H9 (cell line): ENCODE measurements around the gene IQGAP2. TPM values are rescaled to one million over a fixed set of nuclear protein-coding genes. Genes with fewer than 3 reads are reported as not detected.

ENCODE experiments used
- DNase-seq: peaks from one replicate; pipeline ENCODE4 v3.0.0-alpha.2; 2017
- H2AFZ ChIP-seq: one replicate; pipeline ENCODE4 v1.6.1; 2013; ENCODE audit warnings: mild to moderate bottlenecking, low read length, control low read depth, moderate library complexity
- H2AK5ac ChIP-seq: 2 replicates; pipeline ENCODE4 v1.6.1; 2013; ENCODE audit warnings: low read length, control low read depth, mixed read lengths; ENCODE audit not compliant: insufficient read length
- H2BK120ac ChIP-seq: one replicate; pipeline ENCODE4 v1.6.1; 2013; ENCODE audit warnings: low read depth, mild to moderate bottlenecking, low read length, control low read depth, inconsistent platforms; ENCODE audit not compliant: poor library complexity, severe bottlenecking
- H2BK12ac ChIP-seq: 2 replicates; pipeline ENCODE4 v1.6.1; 2013; ENCODE audit warnings: low read length, control low read depth, mixed read lengths, low read depth; ENCODE audit not compliant: insufficient read length
- H2BK15ac ChIP-seq: 2 replicates; pipeline ENCODE4 v1.6.1; 2013; ENCODE audit warnings: low read depth, low read length, control low read depth
- H2BK20ac ChIP-seq: one replicate; pipeline ENCODE4 v1.6.1; 2013; ENCODE audit warnings: low read depth, mild to moderate bottlenecking, low read length, control low read depth, inconsistent platforms; ENCODE audit not compliant: poor library complexity, severe bottlenecking
- H2BK5ac ChIP-seq: 2 replicates; pipeline ENCODE4 v1.6.1; 2013; ENCODE audit warnings: low read length, control low read depth, mixed read lengths; ENCODE audit not compliant: insufficient read length
- H3K14ac ChIP-seq: 2 replicates; pipeline ENCODE4 v1.6.1; 2013; ENCODE audit warnings: low read length, control low read depth; ENCODE audit not compliant: insufficient read depth
- H3K18ac ChIP-seq: 2 replicates; pipeline ENCODE4 v1.6.1; 2013; ENCODE audit warnings: low read depth, mild to moderate bottlenecking, mixed read lengths, low read length, control low read depth; ENCODE audit not compliant: insufficient read length
- H3K23ac ChIP-seq: 2 replicates; pipeline ENCODE4 v1.6.1; 2013; ENCODE audit warnings: low read length, control low read depth, mixed read lengths, low read depth; ENCODE audit not compliant: insufficient read length
- H3K23me2 ChIP-seq: 2 replicates; pipeline ENCODE4 v1.6.1; 2013; ENCODE audit warnings: low read depth, mild to moderate bottlenecking, mixed read lengths, low read length, control low read depth; ENCODE audit not compliant: insufficient read length, poor library complexity, severe bottlenecking
- H3K27ac ChIP-seq: 2 replicates; pipeline ENCODE4 v1.5.1; 2013; ENCODE audit warnings: low read length, control low read depth, mixed read lengths, low read depth; ENCODE audit not compliant: insufficient read length
- H3K27me3 ChIP-seq: 2 replicates; pipeline ENCODE4 v1.6.1; 2013; ENCODE audit warnings: low read length, control low read depth, inconsistent platforms; ENCODE audit not compliant: insufficient read depth
- H3K4ac ChIP-seq: 2 replicates; pipeline ENCODE4 v1.6.1; 2013; ENCODE audit warnings: low read depth, mild to moderate bottlenecking, control low read depth, inconsistent platforms, low read length, moderate library complexity
- H3K4me1 ChIP-seq: 2 replicates; pipeline ENCODE4 v1.6.1; 2013; ENCODE audit warnings: low read length, control low read depth, inconsistent platforms; ENCODE audit not compliant: insufficient read depth
- H3K4me2 ChIP-seq: 2 replicates; pipeline ENCODE4 v1.6.1; 2013; ENCODE audit warnings: low read length, control low read depth, mixed read lengths; ENCODE audit not compliant: insufficient read length, insufficient read depth
- H3K56ac ChIP-seq: 2 replicates; pipeline ENCODE4 v1.6.1; 2013; ENCODE audit warnings: low read depth, mild to moderate bottlenecking, mixed read lengths, low read length, control low read depth; ENCODE audit not compliant: insufficient read length
- H3K79me1 ChIP-seq: 2 replicates; pipeline ENCODE4 v1.6.1; 2013; ENCODE audit warnings: low read depth, mild to moderate bottlenecking, moderate library complexity, low read length, control low read depth, inconsistent platforms; ENCODE audit not compliant: insufficient read depth, poor library complexity, severe bottlenecking
- H3K79me2 ChIP-seq: 2 replicates; pipeline ENCODE4 v1.6.1; 2013; ENCODE audit warnings: low read length, control low read depth, inconsistent platforms; ENCODE audit not compliant: insufficient read depth
- H3K9ac ChIP-seq: 2 replicates; pipeline ENCODE4 v1.6.1; 2013; ENCODE audit warnings: low read length, control low read depth, mixed read lengths; ENCODE audit not compliant: insufficient read length; ENCODE audit errors: extremely low read depth
- H3K9me3 ChIP-seq: one replicate; pipeline ENCODE4 v1.6.1; 2013; ENCODE audit warnings: low read depth, low read length, inconsistent platforms; ENCODE audit not compliant: control insufficient read depth
- H3T11ph ChIP-seq: one replicate; pipeline ENCODE4 v1.6.1; 2013; ENCODE audit warnings: mild to moderate bottlenecking, low read length, control low read depth, inconsistent platforms
- H4K20me1 ChIP-seq: one replicate; pipeline ENCODE4 v1.6.1; 2013; ENCODE audit not compliant: control insufficient read depth, insufficient read length, insufficient read depth
- H4K5ac ChIP-seq: 2 replicates; pipeline ENCODE4 v1.6.1; 2013; ENCODE audit warnings: low read depth, mild to moderate bottlenecking, mixed read lengths, low read length, control low read depth; ENCODE audit not compliant: insufficient read length
- H4K8ac ChIP-seq: replicated peaks from 2 replicates; pipeline ENCODE4 v1.6.1; 2013; ENCODE audit warnings: low read length, control low read depth, mixed read lengths, low read depth; ENCODE audit not compliant: insufficient read length
- H4K91ac ChIP-seq: 2 replicates; pipeline ENCODE4 v1.6.1; 2013; ENCODE audit warnings: low read depth, mild to moderate bottlenecking, moderate library complexity, mixed read lengths, low read length, control low read depth; ENCODE audit not compliant: insufficient read length
- H3K27ac Mint-ChIP-seq, 3 experiments: 2 replicates in 2 of 3; 3 replicates in 1 of 3; pipeline ENCODE4 v1.8.0; 2020 to 2021; ENCODE audit warnings: mixed read lengths in 3 of 3, mild to moderate bottlenecking in 1 of 3, moderate library complexity in 1 of 3
- H3K27me3 Mint-ChIP-seq: 2 replicates; pipeline ENCODE4 v1.8.0; 2021; ENCODE audit warnings: low read depth, mild to moderate bottlenecking, moderate library complexity, mixed read lengths
- H3K36me3 Mint-ChIP-seq, 3 experiments: 2 replicates in 2 of 3; 3 replicates in 1 of 3; pipeline ENCODE4 v1.8.0; 2020 to 2021; ENCODE audit warnings: low read depth in 3 of 3, mixed read lengths in 3 of 3; ENCODE audit not compliant: insufficient read depth in 1 of 3
- H3K4me1 Mint-ChIP-seq, 2 experiments: 2 replicates each; pipeline ENCODE4 v1.8.0; 2020; ENCODE audit warnings: mixed read lengths in 2 of 2
- H3K4me3 Mint-ChIP-seq, 2 experiments: 2 replicates in 1 of 2; 3 replicates in 1 of 2; pipeline ENCODE4 v1.8.0; 2020 to 2021; ENCODE audit warnings: mild to moderate bottlenecking in 2 of 2, mixed read lengths in 2 of 2, moderate library complexity in 1 of 2
- H3K9me3 Mint-ChIP-seq, 2 experiments: 2 replicates in 1 of 2; 3 replicates in 1 of 2; pipeline ENCODE4 v1.8.0; 2020; ENCODE audit warnings: mild to moderate bottlenecking in 2 of 2, mixed read lengths in 2 of 2, moderate library complexity in 1 of 2
- WGBS: extraction: QIAGEN DNeasy Blood & Tissue Kit; methylation state at CpG from one replicate; pipeline ENCODE4 v1.1.7; 2013; ENCODE audit warnings: missing lambda C conversion rate, low lambda C conversion rate, mixed read lengths; ENCODE audit not compliant: insufficient read length; ENCODE audit errors: extremely low coverage; 5-methylcytosine and 5-hydroxymethylcytosine counted together
- total RNA-seq: library from RNA; stranded (reverse); gene quantifications from 2 replicates; pipeline ENCODE4 v1.2.1, GENCODE V29; 2021
- TF ChIP-seq, protein P1 (sequence below): fragments of 200-600 bp; sonication (generic); conservative IDR thresholded peaks from 3 replicates; pipeline ENCODE4 v1.8.0; 2021; ENCODE audit warnings: antibody characterized with exemption, mild to moderate bottlenecking

Gene IQGAP2
- total RNA-seq, 1 experiment from 2014 or later: 22.5 TPM

- no peak overlapping the region for H4K91ac ChIP-seq
- H3K9ac ChIP-seq: peak overlapping the region; percentile 26
- H2BK15ac ChIP-seq: no peak overlapping the region
- no peaks in the 10 kb centered on the region for H3K23me2 ChIP-seq
- no peak overlapping the region for H3K4me2 ChIP-seq
- no peaks in the 10 kb centered on the region for H3K9me3 ChIP-seq
- Mint-ChIP-seq H3K27ac (no peak overlapping the region), H3K9me3 (no peaks in the 10 kb centered on the region), H3K27me3 (no peaks in the 10 kb centered on the region), H3K36me3 (no peaks in the 10 kb centered on the region), H3K4me3 (no peak overlapping the region), H3K4me1 (peaks cover 7 to 8% of the 10 kb centered on the region in 2 experiments)
- peaks cover 8% of the 10 kb centered on the region; the same call in 1 of the 2 replicates for H3K4me1 ChIP-seq
- no peaks in the 10 kb centered on the region for H3K27me3 ChIP-seq
- H2BK5ac ChIP-seq: no peak overlapping the region
- WGBS: no CpG with 5 or more reads among the region's 6 CpGs
- no peak overlapping the region for H2BK12ac ChIP-seq
- H3K23ac ChIP-seq: no peak overlapping the region
- peaks cover 2% of the 10 kb centered on the region for H4K20me1 ChIP-seq
- H4K8ac ChIP-seq: no peak overlapping the region
- no peaks in the 10 kb centered on the region for H3K79me1 ChIP-seq
- H4K5ac ChIP-seq: no peak overlapping the region
- H3K18ac ChIP-seq: no peak overlapping the region
- H3K56ac ChIP-seq: no peak overlapping the region
- H3K14ac ChIP-seq: no peak overlapping the region
- H3K79me2 ChIP-seq: no peaks in the 10 kb centered on the region
- no peak overlapping the region for H2BK120ac ChIP-seq
- H3K4ac ChIP-seq: no peak overlapping the region
- TF ChIP-seq, protein P1, sequence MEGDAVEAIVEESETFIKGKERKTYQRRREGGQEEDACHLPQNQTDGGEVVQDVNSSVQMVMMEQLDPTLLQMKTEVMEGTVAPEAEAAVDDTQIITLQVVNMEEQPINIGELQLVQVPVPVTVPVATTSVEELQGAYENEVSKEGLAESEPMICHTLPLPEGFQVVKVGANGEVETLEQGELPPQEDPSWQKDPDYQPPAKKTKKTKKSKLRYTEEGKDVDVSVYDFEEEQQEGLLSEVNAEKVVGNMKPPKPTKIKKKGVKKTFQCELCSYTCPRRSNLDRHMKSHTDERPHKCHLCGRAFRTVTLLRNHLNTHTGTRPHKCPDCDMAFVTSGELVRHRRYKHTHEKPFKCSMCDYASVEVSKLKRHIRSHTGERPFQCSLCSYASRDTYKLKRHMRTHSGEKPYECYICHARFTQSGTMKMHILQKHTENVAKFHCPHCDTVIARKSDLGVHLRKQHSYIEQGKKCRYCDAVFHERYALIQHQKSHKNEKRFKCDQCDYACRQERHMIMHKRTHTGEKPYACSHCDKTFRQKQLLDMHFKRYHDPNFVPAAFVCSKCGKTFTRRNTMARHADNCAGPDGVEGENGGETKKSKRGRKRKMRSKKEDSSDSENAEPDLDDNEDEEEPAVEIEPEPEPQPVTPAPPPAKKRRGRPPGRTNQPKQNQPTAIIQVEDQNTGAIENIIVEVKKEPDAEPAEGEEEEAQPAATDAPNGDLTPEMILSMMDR: no peak
- H2AK5ac ChIP-seq: no peak overlapping the region
- no peak overlapping the region for H3T11ph ChIP-seq
- H3K27ac ChIP-seq: no peak overlapping the region
- no peak overlapping the region for H2BK20ac ChIP-seq
- H2AFZ ChIP-seq: no peak overlapping the region
- DNase-seq: no peak
Observed at GRCh38 chr5:76582230-76583162, 179.4 kb downstream of the IQGAP2 start.
